GM18870 (cell line): Measurements from ENCODE around the gene SNORC.
"Not testable (repeated sequence)": the region's sequence is repeated elsewhere in the genome, so short reads cannot be mapped to it uniquely, and the experiment has no call there.

Experiments
- ATAC-seq: cut with Tn5 transposase; IDR thresholded peaks from one replicate; pipeline ENCODE4 v1.9.1; 2021; ENCODE audit warnings: moderate library complexity; ENCODE audit not compliant: unreplicated experiment

SNORC gene

GRCh38 chr2:232870018-232870765 is at the start of gene SNORC:
Gene SNORC, plus strand, starts transcription at chr2:232870264. Its CDS starts 78 bp downstream, at chr2:232870342.
- no peak for ATAC-seq

GRCh38 chr2:232829988-232830387 is 40.1 kb upstream of the SNORC start:
- ATAC-seq = no peak

DNA sequence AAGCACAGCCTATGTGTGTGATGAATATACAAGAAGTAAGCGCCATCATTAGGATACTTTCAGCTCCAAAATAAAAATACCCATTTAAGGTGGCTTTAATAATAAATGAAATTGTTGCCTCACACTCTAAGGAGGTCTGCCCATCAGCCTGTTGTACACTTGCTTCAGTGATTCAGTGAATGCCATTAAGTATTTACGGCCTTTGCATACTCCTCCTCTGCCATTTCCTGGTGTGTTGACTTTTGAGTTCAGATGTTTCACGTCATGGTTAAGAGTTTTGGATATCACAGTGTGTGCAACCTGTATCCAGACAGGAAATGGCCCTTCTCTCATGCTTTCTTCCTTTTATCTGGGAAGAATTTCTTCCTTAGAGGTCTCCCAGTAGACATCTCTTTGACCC is 38.6 kb upstream of the SNORC start:
- no peak for ATAC-seq

- ATAC-seq = no peak
Measured at GRCh38 chr2:232833830-232834229, 36.2 kb upstream of the SNORC start.

GRCh38 chr2:232835687-232836208 is 34.3 kb upstream of the SNORC start:
- ATAC-seq = no peak

DNA sequence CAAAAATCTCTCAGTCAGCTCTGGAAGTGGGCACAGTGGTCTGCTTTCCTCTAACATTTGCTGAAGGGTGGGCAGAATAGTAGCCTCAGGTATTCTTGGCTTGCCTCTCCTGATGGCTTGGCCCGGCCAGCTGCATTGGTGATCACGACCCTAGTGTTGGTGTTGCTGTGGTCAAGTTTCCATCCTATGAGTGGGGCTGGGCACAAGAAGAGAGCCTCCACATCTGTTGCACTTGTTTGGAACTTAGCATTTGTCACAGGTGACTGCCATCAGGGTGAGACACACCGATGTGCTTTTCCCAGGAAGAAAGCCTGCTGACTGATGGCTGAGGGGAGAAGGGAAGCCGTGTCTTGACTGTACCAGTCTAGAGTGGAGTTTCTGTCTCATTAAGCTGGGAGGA is 33.1 kb upstream of the SNORC start:
- no peak for ATAC-seq

- peak; percentile 87 for ATAC-seq
Measured at GRCh38 chr2:232838406-232838874, 31.6 kb upstream of the SNORC start.

- no peak for ATAC-seq
Measured at GRCh38 chr2:232839411-232840079, 30.5 kb upstream of the SNORC start.

DNA sequence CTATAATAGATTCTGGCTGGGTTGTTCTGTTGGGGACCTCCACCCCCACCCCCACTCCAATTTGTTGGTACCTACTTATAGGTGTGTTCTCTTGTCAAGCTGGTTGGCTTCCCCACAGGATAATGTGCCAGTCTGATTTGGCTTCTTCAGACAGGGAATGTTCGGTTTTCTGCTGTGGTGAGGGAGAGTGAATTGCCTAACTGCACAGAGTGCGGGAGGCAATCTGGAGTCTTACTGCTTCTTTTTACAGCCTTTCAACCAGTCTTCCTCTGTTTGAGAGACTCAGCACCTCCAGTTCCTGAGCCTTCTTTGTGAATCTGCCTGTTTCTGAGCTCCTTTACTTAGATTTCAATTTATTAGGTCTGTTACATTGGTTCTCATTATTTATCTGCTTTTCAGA is 27.4 kb upstream of the SNORC start:
- ATAC-seq = no peak

- ATAC-seq = no peak
Measured at GRCh38 chr2:232843834-232844233, 26.2 kb upstream of the SNORC start.

GRCh38 chr2:232846055-232846454 is 24.0 kb upstream of the SNORC start:
- ATAC-seq = no peak

DNA sequence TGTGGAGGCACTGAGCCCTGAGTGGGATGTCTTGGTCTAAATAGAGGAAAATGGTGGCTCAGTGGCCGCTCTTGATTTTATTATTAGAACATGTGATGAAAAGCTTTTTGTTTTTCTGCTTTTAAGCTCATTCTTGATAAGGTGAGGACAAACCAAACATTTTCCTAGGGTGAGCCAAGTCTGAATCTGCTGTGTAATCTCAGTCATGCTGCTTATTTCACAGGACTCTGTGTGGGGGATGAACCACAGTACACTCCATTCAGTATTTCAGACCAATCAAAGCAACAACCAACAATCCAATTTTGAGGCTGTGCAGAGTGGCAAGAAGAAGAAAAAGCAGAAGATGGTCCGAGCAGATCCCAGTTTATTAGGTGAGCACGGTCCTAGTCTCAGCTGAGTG is 20.0 kb upstream of the SNORC start:
- no peak for ATAC-seq

GRCh38 chr2:232852081-232852480 is 18.0 kb upstream of the SNORC start:
- ATAC-seq = not testable (repeated sequence)

GRCh38 chr2:232852676-232853075 is 17.4 kb upstream of the SNORC start:
- ATAC-seq = no peak

GRCh38 chr2:232854082-232854481 is 16.0 kb upstream of the SNORC start:
- no peak for ATAC-seq

DNA sequence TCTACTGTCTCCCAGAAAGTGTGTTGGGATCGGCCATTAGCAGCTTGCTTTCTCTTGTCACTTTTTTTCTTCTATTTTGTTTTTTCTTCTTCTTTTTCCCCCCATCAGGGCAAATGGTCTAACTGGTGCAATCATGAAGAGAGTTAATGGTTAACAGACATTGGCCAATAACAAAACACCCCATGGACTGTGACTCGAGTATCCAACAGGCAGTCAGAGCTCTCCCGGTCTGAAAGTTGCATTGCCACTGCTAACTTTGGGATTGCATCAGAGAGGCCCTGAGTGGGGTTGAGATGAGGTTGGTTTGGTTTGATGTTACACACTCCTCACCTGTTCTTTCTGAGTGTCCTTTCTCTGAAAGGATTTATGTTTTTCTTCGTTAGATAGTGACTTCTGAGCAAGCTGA is 12.9 kb upstream of the SNORC start:
- no peak for ATAC-seq

DNA sequence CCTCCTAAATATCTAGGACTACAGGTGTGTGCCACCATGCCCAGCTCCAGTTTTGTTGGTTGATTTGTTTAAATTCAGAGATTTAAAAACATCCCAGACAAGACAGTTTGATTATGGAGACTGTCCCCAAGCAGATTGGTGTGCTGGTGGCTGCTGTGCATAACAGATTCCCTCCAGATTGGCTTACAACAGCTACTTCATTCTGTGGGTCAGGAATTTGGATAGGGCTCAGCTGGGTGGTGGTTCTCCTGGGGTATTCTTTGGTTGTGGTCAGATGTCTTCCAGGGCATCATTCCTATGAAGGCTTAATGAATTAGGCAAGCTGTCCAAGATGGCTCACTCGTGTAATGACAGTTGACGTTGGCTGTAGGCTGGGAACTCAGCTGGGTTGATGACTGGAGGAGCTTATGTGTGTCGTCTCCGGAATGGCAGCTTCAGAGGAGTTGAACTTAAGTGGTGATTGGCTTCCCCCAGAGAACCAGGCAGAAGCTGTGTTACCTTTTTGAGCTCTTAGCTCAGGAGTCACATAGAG is 10.6 kb upstream of the SNORC start:
- ATAC-seq = no peak

DNA sequence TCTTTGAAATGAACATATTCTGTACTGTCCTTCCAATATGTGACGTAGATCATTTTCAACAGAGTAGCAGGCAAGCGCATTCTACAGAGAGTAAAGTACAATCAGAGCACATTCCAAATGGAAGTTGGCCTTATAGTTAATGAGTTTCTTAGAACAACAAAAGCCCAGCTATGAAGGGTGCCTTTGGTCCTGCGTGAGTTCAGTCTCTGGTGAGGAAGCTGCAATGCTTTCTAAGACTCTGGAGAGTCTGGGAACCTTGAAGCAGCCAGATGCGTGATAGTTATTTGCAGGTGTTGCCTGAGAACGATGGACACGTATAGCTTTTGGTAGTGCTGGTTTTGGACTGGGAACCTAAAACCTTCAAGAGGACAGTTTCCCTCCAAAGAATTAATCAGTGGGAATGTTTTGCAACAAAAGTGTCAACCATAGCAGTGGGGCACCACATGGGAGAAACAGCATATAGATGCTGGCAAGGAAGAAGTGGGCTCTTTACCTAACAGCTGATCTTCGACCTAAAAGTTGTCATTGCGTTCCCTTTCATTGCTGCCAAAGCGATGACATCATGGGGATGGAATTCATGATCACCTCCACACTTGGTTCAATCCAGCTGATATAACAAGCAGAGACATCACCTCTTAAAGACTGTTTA is 9.3 kb upstream of the SNORC start:
- ATAC-seq = no peak

GRCh38 chr2:232861353-232861752 is 8.7 kb upstream of the SNORC start:
- no peak for ATAC-seq

GRCh38 chr2:232863996-232864395 is 6.1 kb upstream of the SNORC start:
- no peak for ATAC-seq

- no peak for ATAC-seq
Measured at GRCh38 chr2:232865165-232865564, 4.9 kb upstream of the SNORC start.
